WERI-Rb-1 (cell line): ENCODE measurements around the gene ZFP62.

ENCODE experiments used
- DNase-seq: peaks from one replicate; pipeline ENCODE4 v3.0.0-alpha.2; 2020
- H3K27ac ChIP-seq: fragments of 250-450 bp; sonication (Bioruptor Pico); 2 replicates; pipeline ENCODE4 v1.5.1; 2020; ENCODE audit warnings: mild to moderate bottlenecking, moderate library complexity
- H3K27me3 ChIP-seq: fragments of 250-450 bp; sonication (Bioruptor Pico); 2 replicates; pipeline ENCODE4 v1.5.1; 2021; ENCODE audit warnings: mild to moderate bottlenecking, low read depth, moderate library complexity; ENCODE audit not compliant: insufficient read depth, severe bottlenecking
- H3K36me3 ChIP-seq: fragments of 250-450 bp; sonication (Bioruptor Pico); 2 replicates; pipeline ENCODE4 v1.5.1; 2020; ENCODE audit warnings: mild to moderate bottlenecking, moderate library complexity
- H3K4me3 ChIP-seq: 2 replicates; pipeline ENCODE4 v1.5.1; 2011; ENCODE audit warnings: low read depth, mild to moderate bottlenecking, control low read depth, low read length
- H3K9me3 ChIP-seq: fragments of 250-450 bp; sonication (Bioruptor Pico); 2 replicates; pipeline ENCODE4 v1.5.1; 2021; ENCODE audit warnings: mild to moderate bottlenecking, moderate library complexity; ENCODE audit not compliant: severe bottlenecking
- CTCF ChIP-seq: IDR thresholded peaks from 2 replicates; pipeline ENCODE4 v1.5.1; 2011; ENCODE audit warnings: low read depth, mild to moderate bottlenecking, control low read depth, inconsistent platforms, low read length

ZFP62 gene

GRCh38 chr5:180844432-180844831 lies 16.6 kb downstream of the ZFP62 start:
- TF ChIP-seq CTCF = no peak
- Histone ChIP-seq H3K27me3 (no peaks in the 10 kb centered on the region), H3K36me3 (no peaks in the 10 kb centered on the region), H3K27ac (no peak overlapping the region), H3K4me3 (no peak overlapping the region), H3K9me3 (no peaks in the 10 kb centered on the region)
- no peak for DNase-seq

- Histone ChIP-seq H3K36me3 (no peaks in the 10 kb centered on the region), H3K4me3 (no peak overlapping the region), H3K27me3 (no peaks in the 10 kb centered on the region), H3K27ac (no peak overlapping the region), H3K9me3 (no peaks in the 10 kb centered on the region)
- TF ChIP-seq CTCF = no peak
- DNase-seq = no peak
These were observed 21.1 kb downstream of the ZFP62 start for GRCh38 chr5:180839935-180840334.

- no peak overlapping the region for H3K27ac ChIP-seq
- no peak for TF ChIP-seq CTCF
- DNase-seq = no peak
- H3K4me3 ChIP-seq = no peak overlapping the region
- no peaks in the 10 kb centered on the region for H3K36me3 ChIP-seq
- H3K9me3 ChIP-seq = no peaks in the 10 kb centered on the region
- H3K27me3 ChIP-seq = no peaks in the 10 kb centered on the region
These were observed 21.8 kb downstream of the ZFP62 start for GRCh38 chr5:180839227-180839626.

GRCh38 chr5:180837478-180837877 lies 23.6 kb downstream of the ZFP62 start:
- no peak overlapping the region for H3K4me3 ChIP-seq
- H3K9me3 ChIP-seq = no peaks in the 10 kb centered on the region
- H3K36me3 ChIP-seq = no peaks in the 10 kb centered on the region
- H3K27me3 ChIP-seq = no peaks in the 10 kb centered on the region
- no peak for DNase-seq
- TF ChIP-seq CTCF = no peak
- H3K27ac ChIP-seq = no peak overlapping the region

GRCh38 chr5:180832638-180833068 lies 28.4 kb downstream of the ZFP62 start:
- Histone ChIP-seq H3K36me3 (peaks cover 6% of the 10 kb centered on the region; the same call in 1 of the 2 replicates), H3K4me3 (no peak overlapping the region), H3K9me3 (no peaks in the 10 kb centered on the region), H3K27me3 (no peaks in the 10 kb centered on the region), H3K27ac (no peak overlapping the region)
- TF ChIP-seq CTCF = no peak
- no peak for DNase-seq
